Hematopoietic multipotent progenitor cell (in vitro differentiated cells): ENCODE data around the gene BRME1. TPM values are rescaled to one million over a fixed set of nuclear protein-coding genes. Genes with fewer than 3 reads are reported as not detected.

Experiments
- DNase-seq, 3 donors: peaks; one replicate each; pipeline ENCODE4 v3.0.0-alpha.2; 2011 to 2015; ENCODE audit warnings: low read depth in 2 of 3, low spot score in 2 of 3
- total RNA-seq: library from RNA; depleted of rRNA; stranded (reverse); fragments of >200 nt; gene quantifications from one replicate; pipeline ENCODE4 v1.2.3, GENCODE V29; 2012

The BRME1 gene
- total RNA-seq, 1 donor: 2.4 TPM

GRCh38 chr19:13848340-13848677 is 57.6 kb downstream of the BRME1 start:
- no peak for DNase-seq

DNA sequence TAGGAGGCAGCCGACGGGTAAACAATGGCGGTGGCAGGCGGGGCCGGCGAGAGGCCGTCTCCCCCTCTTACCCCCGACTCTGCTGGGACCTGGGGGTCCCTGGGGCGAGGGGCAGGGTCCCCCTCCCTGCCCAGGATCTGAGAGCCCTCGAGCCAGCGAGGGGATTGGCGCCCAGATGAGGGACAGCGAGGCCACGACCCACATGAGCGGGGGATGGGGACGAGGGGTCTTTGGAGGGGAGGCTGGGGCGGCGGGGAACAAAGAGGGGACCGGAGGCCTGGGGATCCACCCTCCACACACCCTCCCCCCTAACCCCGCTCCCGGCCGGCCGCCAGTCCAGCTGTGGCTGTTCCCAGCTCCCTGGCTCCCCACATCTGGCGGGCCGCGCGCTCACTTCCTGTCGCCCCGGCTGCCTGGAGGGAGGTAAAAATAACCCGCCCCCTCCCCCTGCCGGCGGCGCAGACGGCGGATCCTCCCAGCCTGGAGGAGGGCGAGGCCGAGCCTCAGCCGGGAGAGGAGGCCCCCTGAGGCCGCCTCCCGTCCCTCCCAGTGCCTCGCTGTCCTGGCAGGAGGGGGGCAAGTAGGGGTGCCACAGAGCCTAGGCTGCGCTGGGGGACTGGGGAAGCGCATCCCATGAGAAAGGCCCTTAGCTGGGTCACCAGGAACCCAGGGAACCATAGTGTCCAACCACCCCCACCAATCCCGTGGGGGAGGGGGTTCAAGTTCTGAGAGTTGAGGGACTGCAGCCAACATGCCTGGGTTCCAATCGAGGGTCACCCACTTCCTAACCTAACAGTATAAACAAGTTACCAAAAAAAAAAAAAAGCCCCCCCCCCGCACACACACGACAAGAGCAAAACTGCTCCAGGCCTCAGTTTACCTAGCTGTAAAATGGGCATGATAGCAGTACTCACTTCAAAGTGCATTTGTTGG is 58.2 kb downstream of the BRME1 start:
- peak in 2 of 3 donors; percentile 88 to 91 for DNase-seq

GRCh38 chr19:13846557-13847406 is 59.1 kb downstream of the BRME1 start:
- DNase-seq: peak; percentile 95 to 99 (median 99)

DNA sequence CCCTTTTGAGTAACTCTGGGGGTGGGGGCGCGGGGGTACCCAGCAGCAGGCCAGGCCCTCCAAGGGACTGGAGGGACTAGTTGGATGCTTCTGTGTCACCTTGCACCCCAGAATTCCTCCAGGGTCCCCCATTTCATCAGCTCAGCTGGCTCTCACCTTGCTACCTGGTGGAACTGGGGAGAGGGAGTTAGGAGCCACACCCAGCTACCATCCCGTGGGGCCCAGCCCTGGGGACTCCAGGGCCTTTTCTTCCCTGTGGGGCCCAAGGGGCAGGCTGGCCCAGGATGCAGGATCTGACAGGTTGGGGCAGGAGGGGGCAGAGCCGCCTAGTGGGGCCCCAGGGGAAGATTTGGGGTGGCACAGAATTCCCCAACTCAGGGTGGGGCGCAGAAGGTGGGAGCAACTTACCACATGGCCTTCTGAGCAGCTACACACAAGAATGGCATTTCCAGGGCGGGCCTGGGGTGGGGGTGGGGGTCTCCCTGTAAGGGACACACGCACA is 61.7 kb downstream of the BRME1 start:
- DNase-seq: no peak

- no peak for DNase-seq
Measured at GRCh38 chr19:13843104-13843921, 62.6 kb downstream of the BRME1 start.

- DNase-seq: peak in 2 of 3 donors; percentile 79 to 83
Measured at GRCh38 chr19:13842291-13843103, 63.4 kb downstream of the BRME1 start.

GRCh38 chr19:13841962-13842290 is 64.0 kb downstream of the BRME1 start:
- DNase-seq: no peak

- DNase-seq: peak in 1 of 3 donors; percentile 52
Measured at GRCh38 chr19:13841086-13841961, 64.6 kb downstream of the BRME1 start.

GRCh38 chr19:13840305-13841085 is 65.4 kb downstream of the BRME1 start:
- DNase-seq: peak in 1 of 3 donors; percentile 53

- DNase-seq: peak in 2 of 3 donors; percentile 73 to 89
Measured at GRCh38 chr19:13839938-13840304, 66.0 kb downstream of the BRME1 start.

- peak in 2 of 3 donors; percentile 85 to 90 for DNase-seq
Measured at GRCh38 chr19:13839130-13839937, 66.6 kb downstream of the BRME1 start.

- peak in 1 of 3 donors; percentile 64 for DNase-seq
Measured at GRCh38 chr19:13838435-13839129, 67.3 kb downstream of the BRME1 start.

DNA sequence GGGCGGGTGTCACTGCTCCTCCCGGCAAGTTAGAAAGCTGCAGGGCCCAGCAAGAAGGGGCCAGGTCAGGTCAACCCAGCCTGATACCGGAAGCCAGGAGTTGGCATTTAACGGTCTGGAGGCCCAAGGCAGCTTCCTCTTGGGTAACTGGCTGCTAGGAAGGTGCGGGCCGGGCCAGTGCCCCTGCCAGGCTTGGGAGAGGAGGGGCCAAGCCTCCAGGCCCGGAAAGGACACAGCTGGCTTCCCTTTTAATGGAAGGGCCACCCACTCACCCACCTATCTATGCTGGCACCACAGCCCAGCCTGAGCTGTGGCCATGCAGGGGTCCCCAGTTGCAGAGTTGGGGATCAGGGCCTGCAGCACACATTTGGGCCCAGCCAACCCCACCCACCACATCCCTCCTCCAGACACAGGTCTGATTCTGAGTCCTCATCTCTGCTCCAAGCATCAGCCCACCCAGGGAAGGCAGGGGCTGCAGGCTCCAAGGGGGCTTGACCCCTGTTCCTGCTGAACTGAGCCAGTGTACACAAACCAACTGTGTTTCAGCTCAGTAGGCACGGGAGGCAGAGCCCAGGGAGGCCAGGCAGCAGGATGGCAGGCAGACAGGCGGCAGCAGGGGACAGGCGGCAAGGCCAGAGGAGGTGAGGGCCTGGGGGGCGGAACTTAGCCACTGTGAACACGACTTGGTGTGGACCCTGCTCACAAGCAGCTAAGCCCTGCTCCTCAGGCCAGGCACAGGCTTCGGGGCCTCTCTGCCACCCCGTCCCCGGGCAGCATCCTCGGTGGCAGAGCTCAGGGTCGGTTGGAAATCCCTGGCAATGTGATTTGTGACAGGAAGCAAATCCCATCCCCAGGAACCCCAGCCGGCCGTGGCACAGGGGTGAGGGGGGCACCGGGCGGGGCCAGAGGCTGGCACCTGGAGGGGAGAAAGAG is 69.9 kb downstream of the BRME1 start:
- DNase-seq: peak in 2 of 3 donors; percentile 81 to 92

DNA sequence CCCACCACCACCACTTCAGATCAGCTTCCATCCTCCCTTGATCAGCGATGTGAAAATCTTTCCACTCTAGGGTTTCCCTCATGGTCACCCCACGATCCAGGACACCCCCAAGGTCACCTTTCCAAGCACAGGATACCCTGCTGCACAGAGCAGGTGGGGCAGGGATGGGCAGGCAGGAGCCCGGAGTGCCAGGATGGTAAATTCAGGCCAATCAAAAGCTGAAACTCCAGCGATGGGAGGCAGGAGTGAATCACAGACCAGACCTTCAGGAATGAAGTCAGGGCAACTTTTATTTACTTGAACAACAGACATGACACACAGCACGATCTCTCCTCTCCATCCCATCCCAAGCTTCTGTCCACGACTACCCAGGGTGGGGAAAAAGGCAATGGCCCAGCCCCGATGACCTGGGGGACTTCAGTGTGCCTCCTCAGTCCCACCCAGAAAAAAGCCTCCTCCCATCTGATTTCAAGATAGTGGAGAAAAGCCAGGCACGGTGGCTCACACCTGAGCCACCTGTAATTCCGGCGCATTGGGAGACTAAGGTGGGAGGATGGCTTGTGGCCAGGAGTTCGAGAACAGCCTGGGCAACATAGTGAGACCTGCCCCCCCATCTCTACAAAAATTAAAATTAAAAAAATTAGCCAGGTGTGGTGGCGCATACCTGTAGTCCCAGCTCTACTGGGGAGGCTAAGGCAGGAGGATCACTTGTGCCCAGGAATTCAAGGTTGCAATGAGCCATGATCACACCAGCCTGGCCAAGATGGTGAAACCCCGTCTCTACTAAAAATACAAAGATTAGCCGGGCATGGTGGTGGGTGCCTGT is 71.5 kb downstream of the BRME1 start:
- DNase-seq: no peak
